HL-60 (cell line): ENCODE results near the gene ROR2.

Experiments used
- DNase-seq, 2 experiments: peaks; one replicate each; pipeline ENCODE4 v3.0.0-alpha.2; 2010 to 2020; ENCODE audit warnings: low read depth in 1 of 2, low spot score in 1 of 2
- H3K27ac ChIP-seq: fragments of 250-450 bp; sonication (Bioruptor Pico); replicated peaks from 2 replicates; pipeline ENCODE4 v1.5.1; 2020; ENCODE audit warnings: mild to moderate bottlenecking, moderate library complexity
- H3K27me3 ChIP-seq: fragments of 250-450 bp; sonication (Bioruptor Pico); 2 replicates; pipeline ENCODE4 v1.5.1; 2021; ENCODE audit warnings: mild to moderate bottlenecking, moderate library complexity; ENCODE audit not compliant: insufficient read depth, poor library complexity, severe bottlenecking
- H3K4me3 ChIP-seq: replicated peaks from 2 replicates; pipeline ENCODE4 v1.5.1; 2011; ENCODE audit warnings: mild to moderate bottlenecking, control low read depth, low read length; ENCODE audit not compliant: insufficient read depth
- GABPA ChIP-seq: IDR thresholded peaks from 2 replicates; pipeline ENCODE4 v1.6.1; 2012; ENCODE audit warnings: low read depth
- POLR2AphosphoS5 ChIP-seq: IDR thresholded peaks from 2 replicates; pipeline ENCODE4 v1.6.1; 2012; ENCODE audit warnings: low read depth
- SPI1 ChIP-seq: IDR thresholded peaks from 2 replicates; pipeline ENCODE4 v1.6.1; 2012; ENCODE audit warnings: low read depth, mild to moderate bottlenecking, borderline replicate concordance
- TF ChIP-seq, protein P1 (sequence below): IDR thresholded peaks from 2 replicates; pipeline ENCODE4 v1.6.1; 2012; ENCODE audit warnings: low read depth; ENCODE audit not compliant: insufficient replicate concordance
- TF ChIP-seq, protein P2 (sequence below): IDR thresholded peaks from one replicate; pipeline ENCODE4 v1.5.1; 2011; ENCODE audit warnings: low read length, control low read depth, inconsistent platforms; ENCODE audit not compliant: insufficient read depth

The ROR2 gene

DNA sequence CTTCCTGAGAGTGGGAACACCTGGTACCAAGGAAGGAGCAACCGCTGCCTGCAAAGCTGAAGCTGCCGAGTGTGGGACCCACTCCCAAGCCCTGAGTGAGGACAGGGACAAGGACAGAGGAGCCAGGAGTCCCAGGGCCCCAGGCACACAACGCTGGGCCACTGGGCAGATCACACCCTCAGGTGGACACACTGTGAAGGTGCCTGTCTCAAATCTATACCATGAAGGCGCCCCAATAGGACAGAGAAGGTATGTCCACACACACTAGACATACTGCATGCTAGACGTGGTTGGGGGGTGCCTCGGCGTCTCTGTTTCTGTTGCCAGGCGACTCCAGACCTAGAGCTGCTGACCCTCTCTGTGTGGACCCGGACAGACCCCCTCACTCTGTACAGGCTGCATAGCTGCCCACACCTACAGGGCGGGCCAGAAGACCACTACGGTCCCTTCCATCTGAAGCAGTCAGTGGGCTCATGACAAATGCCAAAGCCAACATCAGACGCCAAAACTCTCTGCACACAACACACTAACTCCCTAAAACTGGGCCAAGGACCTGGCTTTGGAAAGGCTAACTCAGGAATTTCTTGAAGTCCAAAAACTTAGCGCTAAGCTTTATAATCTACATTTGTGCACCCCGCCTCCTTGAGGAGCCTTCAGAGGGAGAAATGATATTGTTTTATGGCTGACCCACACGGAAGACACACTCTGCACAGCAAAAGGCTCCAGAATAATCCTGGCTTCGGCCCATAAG is 60.7 kb downstream of the ROR2 start:
- TF ChIP-seq POLR2AphosphoS5: no peak
- no peak for TF ChIP-seq GABPA
- TF ChIP-seq, protein P1, sequence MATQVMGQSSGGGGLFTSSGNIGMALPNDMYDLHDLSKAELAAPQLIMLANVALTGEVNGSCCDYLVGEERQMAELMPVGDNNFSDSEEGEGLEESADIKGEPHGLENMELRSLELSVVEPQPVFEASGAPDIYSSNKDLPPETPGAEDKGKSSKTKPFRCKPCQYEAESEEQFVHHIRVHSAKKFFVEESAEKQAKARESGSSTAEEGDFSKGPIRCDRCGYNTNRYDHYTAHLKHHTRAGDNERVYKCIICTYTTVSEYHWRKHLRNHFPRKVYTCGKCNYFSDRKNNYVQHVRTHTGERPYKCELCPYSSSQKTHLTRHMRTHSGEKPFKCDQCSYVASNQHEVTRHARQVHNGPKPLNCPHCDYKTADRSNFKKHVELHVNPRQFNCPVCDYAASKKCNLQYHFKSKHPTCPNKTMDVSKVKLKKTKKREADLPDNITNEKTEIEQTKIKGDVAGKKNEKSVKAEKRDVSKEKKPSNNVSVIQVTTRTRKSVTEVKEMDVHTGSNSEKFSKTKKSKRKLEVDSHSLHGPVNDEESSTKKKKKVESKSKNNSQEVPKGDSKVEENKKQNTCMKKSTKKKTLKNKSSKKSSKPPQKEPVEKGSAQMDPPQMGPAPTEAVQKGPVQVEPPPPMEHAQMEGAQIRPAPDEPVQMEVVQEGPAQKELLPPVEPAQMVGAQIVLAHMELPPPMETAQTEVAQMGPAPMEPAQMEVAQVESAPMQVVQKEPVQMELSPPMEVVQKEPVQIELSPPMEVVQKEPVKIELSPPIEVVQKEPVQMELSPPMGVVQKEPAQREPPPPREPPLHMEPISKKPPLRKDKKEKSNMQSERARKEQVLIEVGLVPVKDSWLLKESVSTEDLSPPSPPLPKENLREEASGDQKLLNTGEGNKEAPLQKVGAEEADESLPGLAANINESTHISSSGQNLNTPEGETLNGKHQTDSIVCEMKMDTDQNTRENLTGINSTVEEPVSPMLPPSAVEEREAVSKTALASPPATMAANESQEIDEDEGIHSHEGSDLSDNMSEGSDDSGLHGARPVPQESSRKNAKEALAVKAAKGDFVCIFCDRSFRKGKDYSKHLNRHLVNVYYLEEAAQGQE: no peak
- TF ChIP-seq, protein P2, sequence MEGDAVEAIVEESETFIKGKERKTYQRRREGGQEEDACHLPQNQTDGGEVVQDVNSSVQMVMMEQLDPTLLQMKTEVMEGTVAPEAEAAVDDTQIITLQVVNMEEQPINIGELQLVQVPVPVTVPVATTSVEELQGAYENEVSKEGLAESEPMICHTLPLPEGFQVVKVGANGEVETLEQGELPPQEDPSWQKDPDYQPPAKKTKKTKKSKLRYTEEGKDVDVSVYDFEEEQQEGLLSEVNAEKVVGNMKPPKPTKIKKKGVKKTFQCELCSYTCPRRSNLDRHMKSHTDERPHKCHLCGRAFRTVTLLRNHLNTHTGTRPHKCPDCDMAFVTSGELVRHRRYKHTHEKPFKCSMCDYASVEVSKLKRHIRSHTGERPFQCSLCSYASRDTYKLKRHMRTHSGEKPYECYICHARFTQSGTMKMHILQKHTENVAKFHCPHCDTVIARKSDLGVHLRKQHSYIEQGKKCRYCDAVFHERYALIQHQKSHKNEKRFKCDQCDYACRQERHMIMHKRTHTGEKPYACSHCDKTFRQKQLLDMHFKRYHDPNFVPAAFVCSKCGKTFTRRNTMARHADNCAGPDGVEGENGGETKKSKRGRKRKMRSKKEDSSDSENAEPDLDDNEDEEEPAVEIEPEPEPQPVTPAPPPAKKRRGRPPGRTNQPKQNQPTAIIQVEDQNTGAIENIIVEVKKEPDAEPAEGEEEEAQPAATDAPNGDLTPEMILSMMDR: no peak
- no peak for TF ChIP-seq SPI1
- H3K27me3 ChIP-seq: no peaks in the 10 kb centered on the region

DNA sequence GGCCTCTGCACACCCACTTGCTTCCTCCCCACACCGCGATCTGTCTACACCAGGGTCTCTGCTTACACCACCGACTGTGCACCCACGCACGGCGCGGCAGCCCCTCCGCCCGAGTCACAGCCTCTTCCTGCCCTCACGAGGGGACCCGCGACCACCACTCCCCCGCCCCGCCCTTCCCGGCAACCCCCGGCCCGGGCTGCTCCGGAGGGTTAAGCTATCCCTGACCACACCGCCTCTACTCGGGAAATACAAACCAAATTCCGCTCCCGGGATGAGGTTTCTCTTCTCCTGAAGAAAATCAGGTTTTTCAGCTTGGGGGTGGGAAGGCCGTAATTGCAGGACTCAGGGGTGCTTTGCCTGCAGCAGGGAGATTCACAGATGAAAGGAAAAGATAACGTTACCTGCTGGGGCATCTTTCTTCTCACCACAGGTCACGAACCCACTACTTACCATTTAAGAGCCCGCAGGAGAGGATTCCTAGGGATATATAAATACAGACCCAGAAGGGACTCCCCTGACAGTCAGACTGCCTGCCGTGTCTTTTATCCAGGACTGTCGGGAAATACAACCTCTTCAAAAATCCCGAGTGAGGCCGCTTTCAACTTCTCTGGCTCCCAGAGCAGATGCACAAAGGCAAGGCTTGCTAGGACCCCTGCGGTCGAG is 63.5 kb downstream of the ROR2 start:
- no peak overlapping the region for H3K27ac ChIP-seq
- DNase-seq: no peak
- TF ChIP-seq, protein P1: no peak
- TF ChIP-seq SPI1: no peak
- TF ChIP-seq POLR2AphosphoS5: no peak
- no peak for TF ChIP-seq GABPA
- TF ChIP-seq, protein P2: no peak

More for the DNA sequence above, 60.7 kb downstream of the ROR2 start:
- Histone ChIP-seq H3K27ac (no peak overlapping the region), H3K4me3 (no peak overlapping the region)
- no peak for DNase-seq

DNA sequence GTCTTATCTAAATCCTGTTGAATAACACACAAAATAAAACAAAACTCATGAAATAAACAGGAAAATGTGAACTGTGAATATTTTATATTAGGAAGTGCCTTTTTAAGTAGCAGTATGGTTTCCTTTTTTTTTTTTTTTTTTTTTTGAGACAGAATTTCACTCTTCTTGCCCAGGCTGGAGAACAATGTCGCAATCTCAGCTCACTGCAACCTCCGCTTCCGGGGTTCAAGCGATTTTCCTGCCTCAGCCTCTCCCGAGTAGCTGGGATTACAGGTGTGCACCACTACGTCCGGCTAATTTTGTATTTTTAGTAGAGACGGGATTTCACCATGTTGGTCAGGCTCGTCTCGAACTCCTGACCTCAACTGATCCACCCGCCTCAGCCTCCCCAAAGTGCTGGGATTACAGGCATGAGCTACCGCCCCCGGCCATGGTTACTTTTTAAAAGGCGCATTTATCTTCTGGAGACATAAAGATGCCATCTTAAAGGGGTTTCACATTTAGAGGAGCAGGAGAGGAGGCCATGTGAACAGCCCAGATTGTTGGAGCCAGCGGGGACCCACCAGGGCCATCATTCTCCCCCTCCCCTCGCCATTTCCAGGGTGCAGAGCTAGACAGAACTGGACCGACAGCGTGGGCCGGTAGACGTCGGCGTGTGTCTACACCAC is 64.1 kb downstream of the ROR2 start:
- Histone ChIP-seq H3K27ac (no peak overlapping the region), H3K4me3 (no peak overlapping the region), H3K27me3 (no peaks in the 10 kb centered on the region)
- TF ChIP-seq POLR2AphosphoS5: no peak
- TF ChIP-seq, protein P2: no peak
- TF ChIP-seq, protein P1: no peak
- no peak for TF ChIP-seq GABPA
- no peak for TF ChIP-seq SPI1
- peak in 1 of 2 experiments; percentile 38 for DNase-seq

More for the DNA sequence above, 63.5 kb downstream of the ROR2 start:
- H3K27me3 ChIP-seq: no peaks in the 10 kb centered on the region
- no peak overlapping the region for H3K4me3 ChIP-seq
